ENCODE data around the gene P2RX1.

Gene P2RX1

GRCh38 chr17:3887804-3888203 is 28.5 kb downstream of the P2RX1 start:
- no peak for DNase-seq (ENCODE audit: low read depth in 2 of 2)

- DNase-seq (ENCODE audit: low read depth in 2 of 2) = no peak
Measured at GRCh38 chr17:3887394-3887793, 28.9 kb downstream of the P2RX1 start.

GRCh38 chr17:3886776-3887175 is 29.5 kb downstream of the P2RX1 start:
- DNase-seq (ENCODE audit: low read depth in 2 of 2) = no peak

GRCh38 chr17:3885970-3886369 is 30.3 kb downstream of the P2RX1 start:
- DNase-seq (ENCODE audit: low read depth in 2 of 2) = no peak

- DNase-seq (ENCODE audit: low read depth in 2 of 2) = no peak
Measured at GRCh38 chr17:3885271-3885670, 31.0 kb downstream of the P2RX1 start.

- no peak for DNase-seq (ENCODE audit: low read depth in 2 of 2)
Measured at GRCh38 chr17:3884188-3884587, 32.1 kb downstream of the P2RX1 start.

GRCh38 chr17:3882276-3882675 is 34.0 kb downstream of the P2RX1 start:
- DNase-seq (ENCODE audit: low read depth in 2 of 2) = no peak

GRCh38 chr17:3880983-3881382 is 35.3 kb downstream of the P2RX1 start:
- no peak for DNase-seq (ENCODE audit: low read depth in 2 of 2)

GRCh38 chr17:3879591-3880417 is 36.5 kb downstream of the P2RX1 start:
- no peak for DNase-seq (ENCODE audit: low read depth in 2 of 2)

GRCh38 chr17:3879186-3879585 is 37.1 kb downstream of the P2RX1 start:
- no peak for DNase-seq (ENCODE audit: low read depth in 2 of 2)

- no peak for DNase-seq (ENCODE audit: low read depth in 2 of 2)
Measured at GRCh38 chr17:3877220-3877619, 39.0 kb downstream of the P2RX1 start.

- DNase-seq (ENCODE audit: low read depth in 2 of 2) = no peak
Measured at GRCh38 chr17:3875317-3875716, 40.9 kb downstream of the P2RX1 start.

GRCh38 chr17:3873862-3874261 is 42.4 kb downstream of the P2RX1 start:
- DNase-seq (ENCODE audit: low read depth in 2 of 2) = no peak

- DNase-seq (ENCODE audit: low read depth in 2 of 2) = no peak
Measured at GRCh38 chr17:3870871-3871306, 45.4 kb downstream of the P2RX1 start.

GRCh38 chr17:3867606-3868005 is 48.7 kb downstream of the P2RX1 start:
- DNase-seq (ENCODE audit: low read depth in 2 of 2) = no peak

- DNase-seq (ENCODE audit: low read depth in 2 of 2) = no peak
Measured at GRCh38 chr17:3867106-3867505, 49.2 kb downstream of the P2RX1 start.

- no peak for DNase-seq (ENCODE audit: low read depth in 2 of 2)
Measured at GRCh38 chr17:3866276-3866675, 50.0 kb downstream of the P2RX1 start.

- DNase-seq (ENCODE audit: low read depth in 2 of 2) = no peak
Measured at GRCh38 chr17:3865176-3865575, 51.1 kb downstream of the P2RX1 start.

GRCh38 chr17:3864534-3864933 is 51.7 kb downstream of the P2RX1 start:
- no peak for DNase-seq (ENCODE audit: low read depth in 2 of 2)

- no peak for DNase-seq (ENCODE audit: low read depth in 2 of 2)
Measured at GRCh38 chr17:3861761-3862681, 54.2 kb downstream of the P2RX1 start.

- no peak for DNase-seq (ENCODE audit: low read depth in 2 of 2)
Measured at GRCh38 chr17:3860939-3861700, 55.1 kb downstream of the P2RX1 start.

- no peak for DNase-seq (ENCODE audit: low read depth in 2 of 2)
Measured at GRCh38 chr17:3859940-3860339, 56.3 kb downstream of the P2RX1 start.

All from fibroblast of skin of left biceps (primary cell).